A673 (cell line): ENCODE results near the gene KRT33B.

Experiments
- CTCF ChIP-seq: fragments of 300-800, 200-600 bp; sonication (generic); conservative IDR thresholded peaks from 2 replicates; pipeline ENCODE4 v1.5.1; 2017; ENCODE audit warnings: low read depth, mild to moderate bottlenecking, antibody characterized with exemption, low read length, moderate library complexity, mixed read lengths
- EZH2 ChIP-seq: fragments of 200-600 bp; sonication (generic); IDR thresholded peaks from 2 replicates; pipeline ENCODE4 v1.6.1; 2017; ENCODE audit warnings: borderline replicate concordance, low read depth, mild to moderate bottlenecking, mixed read lengths, antibody characterized with exemption, low read length; ENCODE audit not compliant: poor library complexity, severe bottlenecking

- TF ChIP-seq CTCF (no peak), EZH2 (no peak)
These were observed 35.8 kb downstream of the KRT33B start for GRCh38 chr17:41333836-41334235.
